ENCODE results near the gene CALM3. TPM values are rescaled to one million over a fixed set of nuclear protein-coding genes. Genes with fewer than 3 reads are reported as not detected.

The CALM3 gene
- total RNA-seq, 1 experiment from 2014 or later: 343 TPM

DNA sequence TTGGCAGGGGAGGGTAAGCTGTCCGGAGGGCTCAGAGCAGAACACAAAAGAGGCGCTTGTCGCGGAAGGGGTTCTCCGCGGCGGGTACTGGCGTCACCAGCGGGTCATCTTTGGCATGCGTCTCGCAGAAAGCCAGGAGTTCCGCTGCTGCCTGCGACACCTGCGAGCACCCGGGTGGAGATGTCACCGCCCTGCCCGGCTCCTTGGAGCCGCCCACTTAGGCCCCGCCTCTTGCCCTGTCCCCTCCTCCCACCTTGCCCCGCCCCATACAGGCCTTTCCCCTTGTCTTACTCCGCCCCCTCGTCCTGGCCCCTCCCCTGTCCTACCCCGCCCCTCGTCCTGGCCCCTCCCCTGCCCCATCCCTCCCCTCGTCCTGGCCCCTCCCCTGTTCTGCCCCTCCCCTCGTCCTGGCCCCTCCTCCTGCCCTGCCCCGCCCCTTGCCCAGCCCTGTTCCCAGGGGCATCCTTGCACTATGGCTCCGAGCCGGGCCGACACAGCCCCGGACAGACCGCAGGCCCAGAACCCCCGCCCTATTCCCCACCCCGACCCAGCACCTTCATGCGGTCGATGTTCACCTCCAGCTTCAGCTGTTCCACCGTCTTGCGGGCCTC, 33.0 kb downstream of the CALM3 start:
- Histone ChIP-seq H4K91ac (ENCODE audit: insufficient read length, low read depth, low read length) (no peak overlapping the region), H3K14ac (ENCODE audit: insufficient read depth, low read length) (no peak overlapping the region), H4K5ac (ENCODE audit: insufficient read length, low read depth, low read length) (no peak overlapping the region), H3K79me2 (ENCODE audit: insufficient read depth, low read length) (no peaks in the 10 kb centered on the region), H3K9ac (ENCODE audit: extremely low read depth, insufficient read length, low read length) (no peak overlapping the region), H2BK5ac (ENCODE audit: insufficient read length, low read length) (no peak overlapping the region), H3K79me1 (ENCODE audit: insufficient read depth, low read depth, low read length, poor library complexity, severe bottlenecking) (no peaks in the 10 kb centered on the region), H2AFZ (ENCODE audit: low read length) (no peak overlapping the region), H2AK5ac (ENCODE audit: insufficient read length, low read length) (no peak overlapping the region), H4K20me1 (ENCODE audit: control insufficient read depth, insufficient read depth, insufficient read length) (no peaks in the 10 kb centered on the region), H3K23ac (ENCODE audit: insufficient read length, low read depth, low read length) (no peak overlapping the region), H2BK12ac (ENCODE audit: insufficient read length, low read depth, low read length) (no peak overlapping the region), H2BK15ac (ENCODE audit: low read depth, low read length) (no peak overlapping the region), H3K4me2 (ENCODE audit: insufficient read depth, insufficient read length, low read length) (peak overlapping the region; percentile 59), H2BK120ac (ENCODE audit: low read depth, low read length, poor library complexity, severe bottlenecking) (no peak overlapping the region), H3K4ac (ENCODE audit: low read depth, low read length) (no peak overlapping the region), H3K23me2 (ENCODE audit: insufficient read length, low read depth, low read length, poor library complexity, severe bottlenecking) (peaks cover 13% of the 10 kb centered on the region), H3T11ph (ENCODE audit: low read length) (no peak overlapping the region), H3K9me3 (ENCODE audit: control insufficient read depth, low read depth, low read length) (no peaks in the 10 kb centered on the region), H3K27ac (ENCODE audit: insufficient read length, low read depth, low read length) (no peak overlapping the region), H3K56ac (ENCODE audit: insufficient read length, low read depth, low read length) (no peak overlapping the region), H3K18ac (ENCODE audit: insufficient read length, low read depth, low read length) (no peak overlapping the region), H4K8ac (replicated peaks; ENCODE audit: insufficient read length, low read depth, low read length) (no peak overlapping the region), H2BK20ac (ENCODE audit: low read depth, low read length, poor library complexity, severe bottlenecking) (no peak overlapping the region), H3K27me3 (ENCODE audit: insufficient read depth, low read length) (peaks cover 28% of the 10 kb centered on the region), H3K4me1 (ENCODE audit: insufficient read depth, low read length) (peaks cover 7% of the 10 kb centered on the region; the same call in 1 of the 2 replicates)
- TF ChIP-seq, protein P1, sequence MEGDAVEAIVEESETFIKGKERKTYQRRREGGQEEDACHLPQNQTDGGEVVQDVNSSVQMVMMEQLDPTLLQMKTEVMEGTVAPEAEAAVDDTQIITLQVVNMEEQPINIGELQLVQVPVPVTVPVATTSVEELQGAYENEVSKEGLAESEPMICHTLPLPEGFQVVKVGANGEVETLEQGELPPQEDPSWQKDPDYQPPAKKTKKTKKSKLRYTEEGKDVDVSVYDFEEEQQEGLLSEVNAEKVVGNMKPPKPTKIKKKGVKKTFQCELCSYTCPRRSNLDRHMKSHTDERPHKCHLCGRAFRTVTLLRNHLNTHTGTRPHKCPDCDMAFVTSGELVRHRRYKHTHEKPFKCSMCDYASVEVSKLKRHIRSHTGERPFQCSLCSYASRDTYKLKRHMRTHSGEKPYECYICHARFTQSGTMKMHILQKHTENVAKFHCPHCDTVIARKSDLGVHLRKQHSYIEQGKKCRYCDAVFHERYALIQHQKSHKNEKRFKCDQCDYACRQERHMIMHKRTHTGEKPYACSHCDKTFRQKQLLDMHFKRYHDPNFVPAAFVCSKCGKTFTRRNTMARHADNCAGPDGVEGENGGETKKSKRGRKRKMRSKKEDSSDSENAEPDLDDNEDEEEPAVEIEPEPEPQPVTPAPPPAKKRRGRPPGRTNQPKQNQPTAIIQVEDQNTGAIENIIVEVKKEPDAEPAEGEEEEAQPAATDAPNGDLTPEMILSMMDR (conservative IDR thresholded peaks at IDR 0.05): no peak
- peaks cover 22 to 30% of the 10 kb centered on the region in 2 experiments for H3K4me1 Mint-ChIP-seq
- H3K27ac Mint-ChIP-seq: no peak overlapping the region
- WGBS (ENCODE audit: extremely low coverage, insufficient read length, low lambda C conversion rate): no CpG with 5 or more reads among the region's 38 CpGs
- no peaks in the 10 kb centered on the region for H3K9me3 Mint-ChIP-seq
- H3K4me3 Mint-ChIP-seq: peak overlapping the region; percentile 64 to 91
- H3K36me3 Mint-ChIP-seq (ENCODE audit: insufficient read depth in 1 of 3, low read depth in 3 of 3): no peaks in the 10 kb centered on the region
- peaks cover 41% of the 10 kb centered on the region for H3K27me3 Mint-ChIP-seq (ENCODE audit: low read depth)
- peak; percentile 97 for DNase-seq

Measured in H9 (cell line).